Nephron progenitor cell (in vitro differentiated cells): ENCODE measurements around the gene GPR152.

ENCODE experiments used
- DNase-seq: peaks from one replicate; pipeline ENCODE4 v3.0.0; 2021
- H3K27ac Mint-ChIP-seq: 2 replicates; pipeline ENCODE4 v1.8.0; 2021; ENCODE audit warnings: mild to moderate bottlenecking, moderate library complexity, mixed read lengths
- H3K27me3 Mint-ChIP-seq: 2 replicates; pipeline ENCODE4 v1.8.0; 2021; ENCODE audit warnings: mild to moderate bottlenecking, low read depth, mixed read lengths; ENCODE audit not compliant: poor library complexity
- H3K36me3 Mint-ChIP-seq: 2 replicates; pipeline ENCODE4 v1.8.0; 2021; ENCODE audit warnings: low read depth, mixed read lengths
- H3K4me1 Mint-ChIP-seq: 2 replicates; pipeline ENCODE4 v1.8.0; 2021; ENCODE audit warnings: mixed read lengths
- H3K4me3 Mint-ChIP-seq: 2 replicates; pipeline ENCODE4 v1.8.0; 2021; ENCODE audit warnings: mild to moderate bottlenecking, moderate library complexity, mixed read lengths
- H3K9me3 Mint-ChIP-seq: 2 replicates; pipeline ENCODE4 v1.8.0; 2021; ENCODE audit warnings: mild to moderate bottlenecking, moderate library complexity, mixed read lengths
- TF ChIP-seq, protein P1 (sequence below): fragments of 200-600 bp; sonication (generic); IDR thresholded peaks from 2 replicates; pipeline ENCODE4 v1.5.0; 2021; ENCODE audit warnings: antibody characterized with exemption

Gene GPR152

DNA sequence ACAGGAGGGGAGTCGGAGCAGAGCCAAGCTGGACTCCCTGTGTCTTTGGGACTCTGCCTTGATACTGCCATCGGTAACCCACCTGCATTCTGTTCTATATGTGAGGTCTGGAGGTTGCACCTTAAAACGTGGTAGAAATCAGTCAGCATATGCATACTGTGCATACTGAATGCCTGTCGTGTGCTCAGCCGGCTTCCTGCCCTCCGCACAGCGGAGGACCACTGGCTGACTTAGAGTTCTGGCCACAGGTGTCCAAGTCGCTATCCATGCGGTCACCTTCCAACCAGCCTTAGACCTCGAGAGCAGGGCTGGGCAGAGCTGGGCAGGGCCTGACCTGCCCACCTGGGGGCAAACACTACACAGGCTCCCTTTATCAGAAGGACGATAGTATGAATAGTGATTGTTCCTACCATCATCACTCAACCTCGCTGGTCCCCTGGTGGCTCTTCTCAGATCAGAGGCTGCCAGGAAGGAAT, 44.8 kb downstream of the GPR152 start:
- no peak overlapping the region for H3K27ac Mint-ChIP-seq
- no peak overlapping the region for H3K4me3 Mint-ChIP-seq
- DNase-seq: no peak
- H3K27me3 Mint-ChIP-seq: peaks cover 12% of the 10 kb centered on the region
- H3K4me1 Mint-ChIP-seq: peaks cover 43% of the 10 kb centered on the region
- H3K9me3 Mint-ChIP-seq: no peaks in the 10 kb centered on the region
- TF ChIP-seq, protein P1, sequence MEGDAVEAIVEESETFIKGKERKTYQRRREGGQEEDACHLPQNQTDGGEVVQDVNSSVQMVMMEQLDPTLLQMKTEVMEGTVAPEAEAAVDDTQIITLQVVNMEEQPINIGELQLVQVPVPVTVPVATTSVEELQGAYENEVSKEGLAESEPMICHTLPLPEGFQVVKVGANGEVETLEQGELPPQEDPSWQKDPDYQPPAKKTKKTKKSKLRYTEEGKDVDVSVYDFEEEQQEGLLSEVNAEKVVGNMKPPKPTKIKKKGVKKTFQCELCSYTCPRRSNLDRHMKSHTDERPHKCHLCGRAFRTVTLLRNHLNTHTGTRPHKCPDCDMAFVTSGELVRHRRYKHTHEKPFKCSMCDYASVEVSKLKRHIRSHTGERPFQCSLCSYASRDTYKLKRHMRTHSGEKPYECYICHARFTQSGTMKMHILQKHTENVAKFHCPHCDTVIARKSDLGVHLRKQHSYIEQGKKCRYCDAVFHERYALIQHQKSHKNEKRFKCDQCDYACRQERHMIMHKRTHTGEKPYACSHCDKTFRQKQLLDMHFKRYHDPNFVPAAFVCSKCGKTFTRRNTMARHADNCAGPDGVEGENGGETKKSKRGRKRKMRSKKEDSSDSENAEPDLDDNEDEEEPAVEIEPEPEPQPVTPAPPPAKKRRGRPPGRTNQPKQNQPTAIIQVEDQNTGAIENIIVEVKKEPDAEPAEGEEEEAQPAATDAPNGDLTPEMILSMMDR: no peak
- no peaks in the 10 kb centered on the region for H3K36me3 Mint-ChIP-seq

DNA sequence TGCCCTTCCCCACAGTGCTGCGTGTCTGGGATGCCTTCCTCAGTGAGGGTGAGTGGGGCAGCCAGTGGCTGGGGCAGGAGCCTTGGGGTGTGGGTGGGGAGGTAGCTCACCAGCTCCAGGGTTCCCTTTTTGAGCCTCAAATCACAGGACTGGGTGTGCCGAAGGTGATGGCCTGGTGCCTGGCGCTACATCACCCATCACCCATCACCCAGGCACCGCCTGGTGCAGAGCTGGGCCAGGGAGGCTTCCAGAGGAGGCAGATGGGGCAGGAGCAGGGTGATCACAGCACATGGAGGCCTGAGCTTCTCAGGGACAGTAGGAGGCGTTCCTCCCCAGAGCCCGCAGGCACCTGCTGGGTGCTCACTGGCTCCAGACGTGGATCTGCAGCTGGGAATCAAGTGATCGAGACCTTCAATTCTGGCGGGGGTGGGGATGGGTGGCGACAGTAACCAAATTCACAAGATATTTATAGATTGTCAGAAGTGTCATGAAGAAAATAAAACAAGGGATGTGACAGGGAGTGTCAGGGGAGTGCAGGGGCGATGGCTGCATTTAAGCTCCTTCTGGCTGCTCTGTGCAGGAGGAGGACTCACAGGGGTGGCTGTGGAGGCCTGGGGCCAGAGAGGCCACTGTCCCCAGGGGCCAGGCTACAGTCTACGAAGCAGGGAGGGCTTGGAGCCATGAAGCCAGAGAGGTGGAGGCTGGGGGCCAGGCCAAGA, 45.4 kb downstream of the GPR152 start:
- H3K27me3 Mint-ChIP-seq: peaks cover 8% of the 10 kb centered on the region
- peak overlapping the region; percentile 90 for H3K27ac Mint-ChIP-seq
- no peak overlapping the region for H3K4me3 Mint-ChIP-seq

DNA sequence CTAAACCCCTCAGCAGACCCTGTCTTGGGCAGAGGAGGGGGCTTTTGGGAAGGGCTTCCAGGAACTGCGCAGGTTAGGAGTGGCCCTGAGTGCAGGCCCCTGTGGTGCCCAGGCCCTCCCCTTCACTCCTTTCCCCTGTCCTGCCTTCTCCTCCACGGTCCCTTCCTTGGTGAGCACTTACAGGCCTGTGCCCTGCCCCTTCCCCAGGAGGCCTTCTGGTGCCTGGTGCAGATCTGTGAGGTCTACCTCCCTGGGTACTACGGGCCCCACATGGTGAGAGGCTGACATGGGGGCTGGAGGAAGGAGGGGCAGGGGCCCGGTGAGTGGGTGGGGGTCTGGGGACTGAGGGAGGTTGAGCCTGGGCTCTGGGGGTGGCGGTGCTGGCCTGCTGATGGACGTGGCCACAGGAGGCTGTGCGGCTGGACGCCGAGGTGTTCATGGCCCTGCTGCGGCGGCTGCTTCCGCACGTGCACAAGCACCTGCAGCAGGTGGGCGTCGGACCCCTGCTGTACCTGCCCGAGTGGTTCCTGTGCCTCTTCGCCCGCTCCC, 46.0 kb downstream of the GPR152 start:
- no peak for DNase-seq
- no peak overlapping the region for H3K27ac Mint-ChIP-seq
- no peaks in the 10 kb centered on the region for H3K36me3 Mint-ChIP-seq
- peaks cover 4% of the 10 kb centered on the region for H3K27me3 Mint-ChIP-seq
- peaks cover 38% of the 10 kb centered on the region for H3K4me1 Mint-ChIP-seq
- TF ChIP-seq, protein P1: no peak
- H3K4me3 Mint-ChIP-seq: no peak overlapping the region
- no peaks in the 10 kb centered on the region for H3K9me3 Mint-ChIP-seq

More for the DNA sequence above, 45.4 kb downstream of the GPR152 start:
- Mint-ChIP-seq H3K4me1 (peaks cover 40% of the 10 kb centered on the region), H3K9me3 (no peaks in the 10 kb centered on the region), H3K36me3 (no peaks in the 10 kb centered on the region)
- no peak for DNase-seq
- TF ChIP-seq, protein P1: no peak

DNA sequence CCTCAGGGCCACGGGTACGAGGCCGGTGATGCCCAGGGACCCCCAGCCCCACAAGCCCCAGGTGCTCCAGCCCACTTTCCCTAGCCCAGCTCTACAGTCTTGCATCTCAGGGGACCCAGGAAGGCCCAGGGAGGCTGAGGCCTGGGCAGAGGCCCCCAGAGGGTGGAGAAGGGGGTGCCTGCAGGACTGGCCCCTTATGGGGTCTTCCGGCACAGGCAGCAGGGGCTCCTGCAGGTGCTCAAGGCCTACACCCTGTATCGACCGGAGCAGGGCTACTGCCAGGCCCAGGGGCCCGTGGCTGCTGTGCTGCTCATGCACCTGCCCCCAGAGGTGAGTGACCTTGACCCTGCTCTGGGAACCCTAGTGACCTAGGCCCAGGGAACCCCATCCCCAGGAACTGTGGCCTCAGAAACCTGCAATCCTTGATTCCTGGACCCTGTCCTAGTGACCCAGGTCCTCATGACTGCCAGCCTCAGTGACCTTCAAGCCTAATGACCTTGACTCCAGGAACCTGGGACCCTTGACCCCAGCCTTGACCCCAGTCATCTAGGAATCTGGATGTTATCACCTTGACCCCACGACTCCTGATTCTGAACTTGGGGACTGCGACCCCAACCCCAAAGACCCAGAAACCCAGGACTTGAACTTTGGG, 46.7 kb downstream of the GPR152 start:
- no peak for DNase-seq
- Mint-ChIP-seq H3K27me3 (peaks cover 4% of the 10 kb centered on the region), H3K9me3 (no peaks in the 10 kb centered on the region), H3K4me1 (peaks cover 35% of the 10 kb centered on the region), H3K27ac (no peak overlapping the region), H3K36me3 (no peaks in the 10 kb centered on the region), H3K4me3 (no peak overlapping the region)
- TF ChIP-seq, protein P1: no peak

DNA sequence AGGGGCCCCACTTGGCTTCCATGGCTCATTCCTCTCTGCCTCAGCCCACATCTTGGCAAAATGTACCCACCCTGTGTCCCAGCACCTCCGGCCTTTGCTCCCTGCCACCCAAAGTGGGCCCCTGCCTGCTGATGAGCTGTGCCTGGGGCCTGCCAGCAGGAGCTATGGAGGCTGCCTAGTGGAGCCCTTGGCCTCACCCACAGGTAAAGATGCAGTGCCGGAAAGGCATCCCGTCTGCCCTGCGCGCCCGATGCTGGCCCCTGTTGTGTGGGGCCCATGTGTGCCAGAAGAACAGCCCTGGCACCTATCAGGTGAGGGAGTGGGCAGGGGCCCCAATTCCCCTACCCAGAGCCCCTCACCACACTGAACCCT, 47.3 kb downstream of the GPR152 start:
- H3K4me1 Mint-ChIP-seq: peaks cover 35% of the 10 kb centered on the region
- no peaks in the 10 kb centered on the region for H3K36me3 Mint-ChIP-seq
- H3K27ac Mint-ChIP-seq: no peak overlapping the region
- DNase-seq: no peak
- H3K4me3 Mint-ChIP-seq: no peak overlapping the region
- H3K9me3 Mint-ChIP-seq: no peaks in the 10 kb centered on the region
- H3K27me3 Mint-ChIP-seq: peaks cover 4% of the 10 kb centered on the region
- TF ChIP-seq, protein P1: no peak
